Fibroblast of the aortic adventitia (primary cell): ENCODE data around the gene PAAF1. TPM values are rescaled to one million over a fixed set of nuclear protein-coding genes. Genes with fewer than 3 reads are reported as not detected.
A peak's percentile ranks its signal among the peaks of the same experiment; 100 is the strongest.

ENCODE experiments used
- DNase-seq: peaks from one replicate; pipeline ENCODE4 v3.0.0-alpha.2; 2010; ENCODE audit warnings: low read depth
- H3K4me3 ChIP-seq: 2 replicates; pipeline ENCODE4 v1.5.1; 2011; ENCODE audit warnings: low read depth, mild to moderate bottlenecking, control low read depth, low read length, moderate library complexity
- total RNA-seq: library from RNA; depleted of rRNA; stranded (reverse); fragments of >200 nt; gene quantifications from 2 replicates; pipeline ENCODE4 v1.2.3, GENCODE V29; 2012; ENCODE audit warnings: low replicate concordance
- TF ChIP-seq, protein P1 (sequence below): IDR thresholded peaks from 2 replicates; pipeline ENCODE4 v1.5.1; 2011; ENCODE audit warnings: mild to moderate bottlenecking, low read length, control low read depth, inconsistent platforms; ENCODE audit not compliant: insufficient read depth

The PAAF1 gene
- total RNA-seq, 1 donor, result 11.1 TPM

DNA sequence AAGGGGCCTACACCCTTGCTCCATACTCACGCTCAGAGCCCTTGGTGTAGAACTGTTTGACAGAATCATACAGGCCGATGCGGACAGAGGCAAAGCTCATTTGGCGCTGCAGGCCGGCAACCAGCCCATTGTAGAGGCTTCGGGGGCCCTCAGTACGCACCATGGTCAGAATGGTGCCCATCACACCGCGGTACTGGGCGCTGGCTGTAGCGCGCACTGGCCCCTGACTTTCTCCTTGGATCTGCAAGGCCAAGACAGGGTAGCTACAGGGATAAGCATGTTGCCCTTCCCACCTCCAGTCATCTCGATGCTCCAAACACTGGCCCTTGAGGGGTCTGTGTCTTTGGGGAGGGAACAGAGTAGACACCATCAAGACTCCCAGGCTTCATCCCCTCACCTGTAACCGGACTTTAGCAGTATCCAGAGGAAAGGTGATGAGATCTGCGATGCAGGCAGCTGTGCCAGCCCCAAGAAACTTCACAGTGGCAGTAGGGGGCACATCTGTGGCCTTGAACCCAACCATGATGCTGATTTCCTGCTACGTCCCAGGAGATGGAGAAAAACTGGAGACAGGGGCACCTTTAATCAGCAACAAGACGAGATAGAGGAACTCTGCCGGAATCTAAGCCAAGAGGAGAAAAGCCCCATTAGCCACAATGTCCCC lies 101.2 kb downstream of the PAAF1 start:
- no peak for DNase-seq
- H3K4me3 ChIP-seq, result no peak overlapping the region
- TF ChIP-seq, protein P1, sequence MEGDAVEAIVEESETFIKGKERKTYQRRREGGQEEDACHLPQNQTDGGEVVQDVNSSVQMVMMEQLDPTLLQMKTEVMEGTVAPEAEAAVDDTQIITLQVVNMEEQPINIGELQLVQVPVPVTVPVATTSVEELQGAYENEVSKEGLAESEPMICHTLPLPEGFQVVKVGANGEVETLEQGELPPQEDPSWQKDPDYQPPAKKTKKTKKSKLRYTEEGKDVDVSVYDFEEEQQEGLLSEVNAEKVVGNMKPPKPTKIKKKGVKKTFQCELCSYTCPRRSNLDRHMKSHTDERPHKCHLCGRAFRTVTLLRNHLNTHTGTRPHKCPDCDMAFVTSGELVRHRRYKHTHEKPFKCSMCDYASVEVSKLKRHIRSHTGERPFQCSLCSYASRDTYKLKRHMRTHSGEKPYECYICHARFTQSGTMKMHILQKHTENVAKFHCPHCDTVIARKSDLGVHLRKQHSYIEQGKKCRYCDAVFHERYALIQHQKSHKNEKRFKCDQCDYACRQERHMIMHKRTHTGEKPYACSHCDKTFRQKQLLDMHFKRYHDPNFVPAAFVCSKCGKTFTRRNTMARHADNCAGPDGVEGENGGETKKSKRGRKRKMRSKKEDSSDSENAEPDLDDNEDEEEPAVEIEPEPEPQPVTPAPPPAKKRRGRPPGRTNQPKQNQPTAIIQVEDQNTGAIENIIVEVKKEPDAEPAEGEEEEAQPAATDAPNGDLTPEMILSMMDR, result no peak

- DNase-seq, result peak; percentile 18
- TF ChIP-seq, protein P1, result no peak
- no peak overlapping the region for H3K4me3 ChIP-seq
Measured at GRCh38 chr11:73978576-73979086, 101.8 kb downstream of the PAAF1 start.

GRCh38 chr11:73980001-73980961 lies 103.5 kb downstream of the PAAF1 start:
- DNase-seq, result no peak
- no peak overlapping the region for H3K4me3 ChIP-seq
- TF ChIP-seq, protein P1, result no peak

Other genes starting within 250 kb of the PAAF1 start
- 1.1 and 1.9 TPM in 2 replicates for gene PLEKHB1, start 230.4 kb upstream of the PAAF1 start, total RNA-seq
- gene RAB6A, start 115.9 kb upstream of the PAAF1 start, total RNA-seq, result 68.4 and 158 TPM in 2 replicates
- gene MRPL48, start 89.1 kb upstream of the PAAF1 start, total RNA-seq, result 39.7 and 45.6 TPM in 2 replicates
- gene COA4, start 153 bp upstream of the PAAF1 start, total RNA-seq, result 54.2 and 70.8 TPM in 2 replicates
- not detected in 2 replicates for gene DNAJB13, start 74.0 kb downstream of the PAAF1 start, total RNA-seq
- 1.5 TPM in 1 of 2 replicates, not detected in the other for gene UCP2, start 105.8 kb downstream of the PAAF1 start, total RNA-seq
- 0.54 TPM in 1 of 2 replicates, not detected in the other for gene UCP3, start 132.1 kb downstream of the PAAF1 start, total RNA-seq